ENCODE data around the gene LRRTM1.

Gene LRRTM1

DNA sequence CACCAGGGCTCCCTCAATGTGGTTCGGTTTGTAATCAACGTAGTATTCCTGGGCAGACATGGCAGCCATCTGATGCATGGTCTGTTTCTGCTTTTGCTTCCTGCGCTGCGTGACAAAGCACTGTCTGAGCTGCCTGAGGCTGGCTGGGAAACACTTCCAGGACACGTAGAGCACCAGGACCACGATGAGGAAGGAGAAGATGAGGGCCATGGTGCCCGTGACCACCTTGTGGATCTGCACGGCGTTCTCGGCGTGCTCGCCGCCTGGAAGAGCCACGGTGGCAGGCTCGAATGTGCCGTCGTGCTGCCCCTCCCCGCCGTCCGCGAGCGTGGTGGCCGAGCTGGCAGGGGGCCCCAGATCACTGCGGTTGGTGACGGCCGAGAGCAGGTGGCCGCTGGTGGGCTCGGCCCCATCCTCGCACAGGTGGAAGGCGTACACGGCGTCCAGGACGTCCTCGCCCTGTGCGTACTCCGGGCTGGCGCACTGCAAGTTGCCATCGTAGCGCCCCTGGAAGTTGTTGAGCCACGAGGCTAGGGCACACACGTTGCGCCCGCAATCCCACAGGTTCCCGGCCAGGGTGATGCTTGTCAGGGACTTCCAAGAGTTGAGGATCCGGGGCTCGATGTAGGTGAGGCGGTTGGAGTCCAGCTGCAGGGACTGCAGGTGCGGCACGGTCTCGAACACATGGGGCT, 2.1 kb downstream of the LRRTM1 start:
- in situ Hi-C loops (cut with MboI; ENCODE audit: low sequenced_read_pairs) = no loop called here

DNA sequence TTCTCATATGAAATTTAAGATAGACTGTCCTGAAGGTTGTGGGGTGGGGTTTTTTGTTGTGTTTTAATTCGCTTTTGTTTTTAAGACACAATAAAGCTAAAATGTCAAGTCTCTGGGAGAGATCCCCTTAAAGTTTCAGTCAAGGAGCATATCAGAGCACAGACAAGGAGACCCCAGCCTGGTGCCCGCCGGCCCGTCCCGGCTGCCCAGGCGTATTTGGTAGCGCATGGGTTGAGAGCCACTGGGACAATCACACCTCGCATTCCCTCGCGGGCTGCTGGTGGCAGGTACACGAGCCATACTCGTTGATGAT, 2.6 kb downstream of the LRRTM1 start:
- in situ Hi-C loops (cut with MboI; ENCODE audit: low sequenced_read_pairs) = no loop called here

DNA sequence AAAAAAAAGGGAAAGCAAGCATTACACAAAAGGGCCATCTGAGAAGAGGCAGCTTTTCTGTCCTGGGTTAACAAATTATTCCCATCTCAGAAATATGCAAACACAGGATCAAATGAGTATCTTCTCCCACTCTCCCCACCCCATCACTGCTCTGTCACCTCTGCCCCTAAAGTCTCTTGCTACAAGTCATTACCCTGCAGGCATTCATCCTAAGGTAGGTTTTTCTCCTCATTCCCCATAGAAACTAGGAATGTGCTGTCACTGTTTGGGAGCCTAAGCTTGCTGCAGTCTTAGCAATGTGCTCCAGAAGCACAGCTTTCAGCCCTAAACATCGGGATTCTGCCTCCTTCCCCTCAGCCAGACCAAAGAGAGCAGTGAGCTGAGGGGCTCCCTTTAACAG, 3.6 kb downstream of the LRRTM1 start:
- in situ Hi-C loops (cut with MboI; ENCODE audit: low sequenced_read_pairs) = no loop called here

DNA sequence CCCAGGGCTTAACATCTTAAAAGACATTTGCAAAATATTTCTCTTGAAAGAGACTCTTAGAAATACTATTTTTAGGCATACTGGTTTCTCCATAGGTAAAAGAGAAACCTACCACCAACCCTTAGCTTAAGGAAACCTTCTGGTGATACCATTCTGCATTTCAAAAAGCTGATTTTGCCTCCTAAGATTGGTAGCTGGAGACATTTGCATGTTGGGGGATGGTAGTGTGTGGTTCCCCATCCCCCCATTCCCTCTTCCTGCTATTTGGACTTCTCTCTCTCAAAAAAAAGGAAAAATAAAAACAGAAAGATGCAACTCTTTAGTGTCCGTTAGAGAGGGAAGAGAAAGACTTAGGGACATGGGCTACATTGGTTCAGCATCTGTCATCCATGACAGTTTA, 4.2 kb downstream of the LRRTM1 start:
- in situ Hi-C loops (cut with MboI; ENCODE audit: low sequenced_read_pairs) = no loop called here

DNA sequence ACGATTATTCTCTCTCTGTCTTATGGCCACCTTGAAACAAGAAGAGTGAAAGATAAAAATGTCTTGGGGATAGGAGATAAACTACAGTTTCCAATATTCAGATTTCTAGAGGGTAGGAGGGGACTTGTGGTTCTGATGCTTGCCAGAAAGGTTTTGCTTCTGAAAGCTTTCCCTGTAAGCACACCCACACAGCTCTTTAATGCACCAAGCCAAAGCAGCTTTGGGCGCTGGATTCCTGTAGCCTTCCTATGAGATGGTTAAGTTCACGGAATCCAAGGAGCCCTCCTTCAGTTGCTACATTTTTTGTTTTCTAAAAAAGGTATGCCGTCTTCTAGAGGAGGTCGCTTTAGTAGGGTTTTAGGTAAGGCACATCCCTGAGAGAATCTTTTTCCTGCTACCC, 4.9 kb downstream of the LRRTM1 start:
- in situ Hi-C loops (cut with MboI; ENCODE audit: low sequenced_read_pairs) = no loop called here

DNA sequence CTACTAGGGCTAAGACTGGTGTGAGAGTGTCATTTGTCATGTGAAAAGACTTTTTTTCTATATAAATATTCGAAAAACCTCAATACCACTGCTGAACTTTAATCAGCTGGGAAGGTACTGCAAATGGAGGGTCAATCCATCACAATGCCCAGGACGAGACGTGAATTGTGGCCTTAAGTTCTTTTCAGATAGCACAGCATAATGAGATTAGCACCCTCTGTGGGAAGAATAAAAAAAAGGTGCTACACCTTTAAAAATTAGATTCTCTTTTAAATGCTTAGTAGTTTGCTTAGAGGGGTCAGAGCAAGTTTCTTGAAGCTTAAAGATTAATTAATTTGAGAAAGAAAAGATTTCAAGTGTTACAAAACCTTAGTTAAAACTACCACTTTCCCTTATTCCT, 5.6 kb downstream of the LRRTM1 start:
- in situ Hi-C loops (cut with MboI; ENCODE audit: low sequenced_read_pairs) = no loop called here

DNA sequence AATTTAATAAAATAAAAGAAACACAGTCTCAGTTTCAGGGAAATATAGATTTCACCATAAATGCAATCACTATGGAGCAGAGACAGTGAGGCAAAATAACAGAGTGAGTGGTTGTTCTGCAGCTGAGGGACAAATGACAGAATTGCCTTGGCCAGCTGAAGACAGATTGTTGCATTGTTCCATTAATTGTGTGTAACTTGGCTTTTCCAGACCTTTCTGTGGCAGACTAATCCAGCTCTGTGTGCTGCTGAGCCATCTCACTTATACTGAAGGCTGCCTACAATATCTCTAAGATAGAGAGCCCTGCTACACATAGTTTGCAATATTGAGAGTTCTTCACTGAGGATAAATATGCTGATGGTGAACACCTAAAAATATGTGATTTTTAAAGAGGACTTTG, 11.5 kb downstream of the LRRTM1 start:
- in situ Hi-C loops (cut with MboI; ENCODE audit: low sequenced_read_pairs) = no loop called here

DNA sequence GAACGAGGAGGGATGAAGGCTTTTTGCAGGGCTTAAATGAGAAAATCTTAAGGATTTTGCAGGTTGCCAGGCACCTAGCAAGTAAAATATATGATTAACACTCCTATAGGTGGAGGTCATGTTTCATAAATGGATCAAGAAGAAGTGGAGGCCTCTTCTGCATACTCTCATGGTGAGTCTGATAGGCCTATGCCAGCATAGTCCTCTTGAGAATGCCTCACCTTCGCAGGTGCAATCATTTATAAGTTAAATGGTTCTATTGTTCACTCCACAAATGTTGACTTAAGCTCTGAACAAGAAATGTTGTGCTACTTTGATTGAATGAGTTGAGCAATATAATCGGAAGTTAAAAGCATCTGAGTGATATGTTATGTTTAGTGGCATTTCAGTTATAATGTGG, 12.1 kb downstream of the LRRTM1 start:
- in situ Hi-C loops (cut with MboI; ENCODE audit: low sequenced_read_pairs) = no loop called here

DNA sequence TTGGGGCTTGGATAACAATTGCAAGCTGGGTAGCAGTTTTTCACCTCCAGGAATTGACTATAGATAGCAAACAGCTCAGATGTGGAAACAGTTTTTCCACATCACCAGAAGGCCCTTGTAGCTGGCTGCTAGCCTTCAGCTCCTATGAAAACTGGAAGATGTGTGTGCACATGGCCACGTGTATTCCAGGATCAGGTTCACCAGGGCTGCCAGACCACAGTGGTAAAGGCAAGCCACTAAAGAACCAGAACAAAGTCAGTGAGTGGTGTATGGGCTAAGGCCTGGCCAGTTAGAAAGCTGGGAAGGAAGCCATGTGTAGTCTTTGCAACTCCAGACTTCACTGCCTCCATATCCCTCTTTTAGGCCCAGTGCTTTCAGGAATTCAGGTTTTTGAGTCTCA, 12.9 kb downstream of the LRRTM1 start:
- in situ Hi-C loops (cut with MboI; ENCODE audit: low sequenced_read_pairs) = no loop called here

DNA sequence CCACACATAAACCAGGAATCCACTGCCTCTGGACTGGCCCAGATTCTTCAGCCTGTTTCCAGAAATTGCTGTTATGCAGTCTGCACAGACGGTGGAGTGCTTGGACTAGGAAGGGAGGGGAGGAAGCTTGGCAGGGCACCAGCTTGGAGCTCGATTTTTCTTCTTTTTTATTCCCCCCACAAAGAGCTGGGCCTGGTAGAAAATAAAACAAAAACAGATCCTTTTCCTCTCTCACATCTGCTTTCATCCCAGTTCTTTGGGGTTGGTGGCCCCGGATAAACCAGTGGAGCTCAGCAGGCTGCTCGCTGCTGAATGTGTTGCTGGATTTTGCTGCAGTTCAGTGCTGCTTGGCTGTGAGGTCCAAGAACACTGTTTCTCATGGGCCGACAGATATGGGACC, 16.0 kb downstream of the LRRTM1 start:
- in situ Hi-C loops (cut with MboI; ENCODE audit: low sequenced_read_pairs) = no loop called here

DNA sequence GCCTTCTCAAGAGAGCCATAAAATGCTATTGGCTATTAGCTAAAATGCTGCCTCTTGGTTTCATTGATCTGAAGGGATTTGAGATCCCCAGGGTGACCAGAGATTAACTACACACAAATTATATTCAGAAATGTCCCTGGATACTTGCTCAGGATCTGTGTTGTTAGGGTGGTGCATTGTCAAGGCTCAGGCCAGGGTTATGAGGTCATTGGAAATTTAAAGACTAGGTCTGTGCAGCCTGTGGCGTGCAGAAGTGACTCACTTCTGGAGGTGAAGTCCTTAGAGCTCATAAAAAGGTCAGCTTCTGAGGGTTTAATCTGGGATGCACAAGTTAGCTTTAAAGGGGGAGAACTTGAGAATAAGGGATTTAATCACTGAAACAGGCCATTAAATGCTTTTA, 23.5 kb downstream of the LRRTM1 start:
- in situ Hi-C loops (cut with MboI; ENCODE audit: low sequenced_read_pairs) = no loop called here

DNA sequence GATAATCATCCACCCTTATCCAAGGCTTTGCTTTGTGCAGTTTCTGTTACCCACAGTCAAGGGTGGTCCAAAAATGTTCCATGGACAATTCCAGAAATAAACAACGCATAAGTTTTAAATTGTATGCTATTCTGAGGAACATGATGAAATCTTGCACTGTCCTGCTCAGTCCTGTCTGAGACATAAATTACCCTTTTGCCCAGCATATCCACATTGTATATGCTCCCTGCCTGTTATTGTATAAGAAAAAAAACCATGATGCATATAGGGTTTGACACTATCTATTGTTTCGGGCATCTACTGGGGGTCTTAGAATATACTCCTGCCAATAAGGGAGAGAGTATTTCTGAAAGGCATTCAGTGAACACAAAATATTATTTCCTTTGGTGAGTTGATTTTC, 24.0 kb downstream of the LRRTM1 start:
- in situ Hi-C loops (cut with MboI; ENCODE audit: low sequenced_read_pairs) = no loop called here

DNA sequence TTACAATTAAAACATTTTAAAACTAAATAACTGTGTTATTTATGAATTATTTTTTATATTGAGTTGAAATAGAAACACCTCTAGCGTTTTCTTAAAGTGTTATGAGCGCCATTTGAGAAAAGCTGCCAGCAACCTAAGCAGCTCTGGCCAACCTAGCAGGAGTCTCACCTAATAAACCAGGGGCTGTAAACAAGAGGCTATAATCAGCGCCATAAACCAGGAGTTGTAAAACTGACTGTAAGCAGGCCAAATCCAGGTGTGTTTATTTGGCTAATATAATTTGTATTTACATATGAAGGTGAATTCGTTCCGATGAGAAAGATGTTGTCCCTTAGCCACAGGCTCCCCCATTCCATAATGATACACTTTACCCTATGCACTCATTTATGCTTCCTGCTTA, 34.7 kb downstream of the LRRTM1 start:
- in situ Hi-C loops (cut with MboI; ENCODE audit: low sequenced_read_pairs) = no loop called here

DNA sequence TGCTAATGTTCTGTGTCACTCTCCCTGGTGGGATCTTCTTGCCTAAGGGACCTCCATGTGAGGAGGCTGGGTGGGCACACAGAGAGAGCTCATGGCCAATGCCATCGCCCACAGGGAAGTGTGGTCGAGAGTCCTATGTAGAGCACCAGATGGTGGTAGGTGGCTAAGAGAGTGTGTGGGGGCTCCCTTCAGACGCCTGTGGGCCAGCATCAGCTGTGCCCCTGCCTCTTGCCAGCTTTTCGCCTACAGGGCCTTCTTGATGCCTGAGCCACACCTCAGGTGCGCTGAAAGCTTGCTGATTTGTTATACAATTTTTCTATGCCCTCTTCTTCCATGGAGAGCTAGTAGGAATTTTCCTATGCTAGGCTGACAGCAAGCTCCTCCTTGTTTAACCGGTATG, 38.3 kb downstream of the LRRTM1 start:
- in situ Hi-C loops (cut with MboI; ENCODE audit: low sequenced_read_pairs) = no loop called here

DNA sequence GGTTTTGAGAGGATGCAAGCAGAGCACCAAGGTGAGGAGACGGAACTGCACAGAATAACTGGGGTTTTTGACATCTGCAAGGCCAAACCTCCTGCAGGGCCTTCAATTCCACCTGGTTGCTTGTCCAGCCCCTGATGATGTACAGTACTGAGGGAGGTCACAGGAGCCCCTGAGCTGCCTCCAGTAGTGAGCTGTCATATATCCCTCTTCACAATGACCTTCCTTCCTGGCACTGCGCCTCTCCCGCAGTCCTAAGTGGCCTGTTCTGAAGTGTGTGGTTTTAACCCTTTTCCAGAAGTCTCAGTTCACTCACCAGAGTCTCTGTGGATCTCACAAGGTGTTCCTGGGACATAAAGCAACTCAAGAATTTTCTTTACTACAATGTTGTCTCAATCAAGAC, 45.3 kb downstream of the LRRTM1 start:
- in situ Hi-C loops (cut with MboI; ENCODE audit: low sequenced_read_pairs) = no loop called here

DNA sequence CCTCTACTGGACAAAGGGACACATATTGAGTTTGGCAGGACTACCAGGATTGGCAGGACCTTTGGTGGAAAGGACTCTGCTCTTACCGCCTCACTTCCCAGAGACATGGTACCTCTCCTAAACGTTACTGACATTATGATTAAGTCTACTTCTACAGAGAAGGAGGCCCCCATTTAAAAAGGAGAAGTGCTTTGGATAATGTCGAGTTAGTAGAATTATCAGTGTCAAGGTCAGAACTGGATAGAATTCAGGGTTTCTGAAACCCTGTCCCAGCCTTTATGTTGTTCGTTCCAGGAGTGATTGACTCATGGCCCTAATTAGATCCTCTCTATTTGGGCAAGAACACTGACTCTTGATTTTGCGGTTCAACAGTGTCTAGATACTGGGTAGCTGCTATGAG, 45.8 kb downstream of the LRRTM1 start:
- in situ Hi-C loops (cut with MboI; ENCODE audit: low sequenced_read_pairs) = no loop called here

DNA sequence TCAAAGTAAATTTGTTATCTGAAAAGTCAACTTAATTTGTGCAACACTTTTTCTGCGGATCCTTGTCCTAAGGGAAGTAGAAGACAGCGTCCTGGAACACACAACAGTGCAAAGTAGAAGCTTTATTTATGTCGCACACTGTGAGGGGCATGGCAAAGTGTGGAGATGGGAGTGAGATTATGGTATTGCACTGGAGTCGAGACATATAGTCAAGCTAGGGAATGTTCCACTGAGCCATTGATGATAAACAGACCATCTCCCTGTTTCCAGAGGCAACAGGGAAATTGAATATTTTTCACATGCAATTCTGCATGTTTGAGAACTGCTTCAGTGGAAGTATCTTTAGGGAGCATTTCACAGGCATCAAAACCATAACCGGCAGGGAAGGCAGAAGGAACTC, 46.2 kb downstream of the LRRTM1 start:
- in situ Hi-C loops (cut with MboI; ENCODE audit: low sequenced_read_pairs) = no loop called here

DNA sequence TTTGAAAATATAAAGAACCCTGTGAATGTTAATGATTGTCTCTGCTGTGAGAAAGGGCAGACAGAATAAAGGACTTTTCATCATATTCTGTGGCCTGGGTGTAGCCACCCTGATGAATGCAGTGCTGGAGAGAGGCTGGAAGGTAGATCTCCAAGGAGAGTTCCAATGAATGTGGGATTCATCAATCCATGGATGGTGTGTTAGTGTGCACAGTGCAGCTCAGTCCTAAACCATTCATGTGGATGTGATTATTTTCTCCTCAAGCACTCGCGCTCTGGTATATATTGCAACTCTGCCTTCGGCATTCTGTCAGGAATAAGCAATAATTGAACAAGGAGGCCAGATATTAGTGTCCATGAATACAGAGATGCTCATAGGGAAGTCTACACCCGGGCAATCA, 47.1 kb downstream of the LRRTM1 start:
- in situ Hi-C loops (cut with MboI; ENCODE audit: low sequenced_read_pairs) = no loop called here

DNA sequence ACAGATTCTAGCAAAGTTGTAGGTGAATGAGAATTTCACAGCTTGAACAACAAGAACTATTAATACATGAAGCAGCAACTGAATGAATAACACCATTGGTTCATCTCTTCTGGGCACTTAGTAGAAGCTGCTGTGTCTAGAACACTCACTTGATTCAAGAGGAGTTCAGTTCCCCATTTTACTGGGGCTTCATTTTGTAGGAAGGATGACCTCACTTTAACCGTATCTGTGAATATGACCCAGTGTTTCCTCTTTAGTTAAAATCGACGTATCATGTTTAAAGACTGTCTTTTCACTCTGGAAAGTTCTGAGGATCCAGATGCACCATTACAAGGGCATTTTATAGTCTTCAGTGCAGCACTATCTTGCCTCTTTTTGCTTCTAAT, 47.8 kb downstream of the LRRTM1 start:
- in situ Hi-C loops (cut with MboI; ENCODE audit: low sequenced_read_pairs) = no loop called here

DNA sequence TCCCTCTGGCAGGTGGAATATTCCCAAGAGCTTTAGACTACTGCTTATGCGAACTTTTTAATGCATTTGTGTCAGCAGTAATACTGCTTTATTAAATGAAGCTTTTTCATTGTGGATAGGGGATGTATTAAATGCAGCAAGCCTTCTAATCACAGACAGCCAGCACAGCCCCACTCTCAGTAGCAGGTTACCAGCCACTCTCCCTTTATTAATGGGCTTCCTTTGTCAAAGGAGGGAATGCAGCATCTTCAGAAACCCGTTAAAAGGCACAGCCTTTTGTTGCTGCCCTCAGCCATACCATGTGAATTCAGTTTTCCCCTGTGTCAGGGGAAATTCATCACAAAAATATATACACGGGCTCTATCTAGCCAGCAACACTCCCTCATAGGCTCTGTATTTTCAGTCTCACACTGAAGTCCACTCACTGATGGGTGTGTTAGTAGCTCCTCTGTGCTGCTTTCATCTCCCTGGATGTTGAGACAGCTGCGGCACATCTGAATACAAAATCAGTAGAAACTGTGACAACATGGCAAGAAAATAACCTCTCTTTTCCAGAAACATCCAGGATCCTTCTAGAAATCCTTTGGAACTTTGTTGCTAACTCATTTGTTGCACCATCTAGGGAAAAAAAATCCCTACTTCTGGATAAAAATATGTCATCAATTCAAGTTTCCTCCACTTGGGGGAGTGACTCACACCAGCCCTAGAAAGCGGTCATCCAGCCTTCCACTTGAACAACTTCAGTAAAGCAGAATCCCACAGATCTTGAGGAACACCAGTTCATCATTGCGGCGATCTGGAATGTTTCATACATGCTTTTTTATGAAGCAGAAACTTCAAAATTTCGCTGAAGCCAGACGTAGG, 48.4 kb downstream of the LRRTM1 start:
- in situ Hi-C loops (cut with MboI; ENCODE audit: low sequenced_read_pairs) = no loop called here

DNA sequence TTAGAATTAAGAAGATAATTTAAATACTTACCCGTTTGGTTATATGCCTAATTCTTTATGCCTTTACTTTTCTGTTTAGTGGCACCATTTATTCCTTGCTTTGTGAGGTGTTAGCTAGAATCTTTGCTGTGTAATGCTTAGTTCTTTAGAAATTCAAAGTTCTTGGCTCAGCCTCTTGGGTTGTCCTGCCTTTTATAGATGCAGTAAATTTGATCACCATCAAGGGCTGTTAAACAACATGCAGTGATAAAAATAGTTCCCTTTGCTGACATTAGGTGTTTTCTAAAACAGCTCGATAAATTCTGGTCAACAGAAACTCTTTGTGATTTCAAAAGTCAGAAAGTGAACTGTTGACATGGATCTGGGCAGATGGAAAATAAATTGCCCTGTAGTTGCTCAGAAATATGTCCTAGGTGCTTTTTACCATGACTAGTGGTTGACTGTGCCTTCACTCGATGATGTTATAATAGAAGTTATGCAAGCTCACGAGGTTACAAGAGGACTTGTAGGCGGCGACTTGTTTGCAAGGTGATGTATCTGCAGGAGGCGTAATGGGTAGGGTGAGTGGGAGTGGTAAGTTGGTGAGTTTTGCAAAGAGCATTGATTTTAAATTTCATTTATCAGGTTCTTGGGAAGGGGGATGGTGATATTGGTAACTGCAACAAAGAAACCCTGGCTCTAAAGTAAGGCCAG, 52.1 kb downstream of the LRRTM1 start:
- in situ Hi-C loops (cut with MboI; ENCODE audit: low sequenced_read_pairs) = no loop called here
